ENCODE results near the gene PMAIP1. TPM values are rescaled to one million over a fixed set of nuclear protein-coding genes. Genes with fewer than 3 reads are reported as not detected.

Gene PMAIP1
- total RNA-seq, 2 donors from 2014 or later = 56.6 to 106 TPM

DNA sequence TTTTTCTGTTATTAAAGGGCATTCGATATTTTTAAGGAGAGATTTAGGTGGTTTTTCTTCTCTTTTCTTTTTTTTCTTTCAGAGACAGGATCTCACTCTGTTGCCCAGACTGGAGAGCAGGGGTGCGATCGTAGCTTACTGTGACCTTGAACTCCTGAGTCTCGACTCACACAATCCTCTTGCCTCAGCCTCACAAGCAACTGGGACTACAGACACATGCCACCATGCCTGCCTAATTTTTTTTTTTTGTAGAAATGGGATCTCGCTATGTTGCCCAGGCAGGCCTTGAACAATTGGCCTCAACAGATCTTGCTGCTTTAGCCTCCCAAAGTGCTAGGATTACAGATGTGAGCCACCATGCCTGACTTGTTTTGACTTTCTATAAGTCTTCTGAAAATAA lies 26.3 kb downstream of the PMAIP1 start:
- Histone ChIP-seq H3K9ac (ENCODE audit: extremely low read depth, low read length, poor library complexity, severe bottlenecking) (no peak overlapping the region), H3K4me1 (ENCODE audit: control insufficient read depth, insufficient read depth, low read length) (no peaks in the 10 kb centered on the region), H3K27me3 (ENCODE audit: control insufficient read depth, insufficient read depth, low read length, poor library complexity, severe bottlenecking) (peaks cover 6% of the 10 kb centered on the region), H3K4me3 (ENCODE audit: low read length) (no peak overlapping the region), H3K9me3 (ENCODE audit: control insufficient read depth, low read length) (no peaks in the 10 kb centered on the region), H3K36me3 (ENCODE audit: control insufficient read depth, insufficient read depth, low read length) (no peaks in the 10 kb centered on the region), H3K27ac (ENCODE audit: low read depth, low read length) (no peak overlapping the region)
- Mint-ChIP-seq H3K36me3 (ENCODE audit: low read depth) (no peaks in the 10 kb centered on the region), H3K4me1 (peaks cover 3% of the 10 kb centered on the region), H3K4me3 (no peak overlapping the region), H3K9me3 (no peaks in the 10 kb centered on the region), H3K27me3 (ENCODE audit: insufficient read depth) (no peaks in the 10 kb centered on the region), H3K27ac (no peak overlapping the region)
- 86 to 96% methylated on average over 5 of the region's 5 CpGs for WGBS, 2 experiments (ENCODE audit: insufficient coverage in 1 of 2, insufficient read length in 1 of 2)
- DNase-seq = no peak
- TF ChIP-seq, protein P1, sequence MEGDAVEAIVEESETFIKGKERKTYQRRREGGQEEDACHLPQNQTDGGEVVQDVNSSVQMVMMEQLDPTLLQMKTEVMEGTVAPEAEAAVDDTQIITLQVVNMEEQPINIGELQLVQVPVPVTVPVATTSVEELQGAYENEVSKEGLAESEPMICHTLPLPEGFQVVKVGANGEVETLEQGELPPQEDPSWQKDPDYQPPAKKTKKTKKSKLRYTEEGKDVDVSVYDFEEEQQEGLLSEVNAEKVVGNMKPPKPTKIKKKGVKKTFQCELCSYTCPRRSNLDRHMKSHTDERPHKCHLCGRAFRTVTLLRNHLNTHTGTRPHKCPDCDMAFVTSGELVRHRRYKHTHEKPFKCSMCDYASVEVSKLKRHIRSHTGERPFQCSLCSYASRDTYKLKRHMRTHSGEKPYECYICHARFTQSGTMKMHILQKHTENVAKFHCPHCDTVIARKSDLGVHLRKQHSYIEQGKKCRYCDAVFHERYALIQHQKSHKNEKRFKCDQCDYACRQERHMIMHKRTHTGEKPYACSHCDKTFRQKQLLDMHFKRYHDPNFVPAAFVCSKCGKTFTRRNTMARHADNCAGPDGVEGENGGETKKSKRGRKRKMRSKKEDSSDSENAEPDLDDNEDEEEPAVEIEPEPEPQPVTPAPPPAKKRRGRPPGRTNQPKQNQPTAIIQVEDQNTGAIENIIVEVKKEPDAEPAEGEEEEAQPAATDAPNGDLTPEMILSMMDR (conservative IDR thresholded peaks at IDR 0.05) = no peak

DNA sequence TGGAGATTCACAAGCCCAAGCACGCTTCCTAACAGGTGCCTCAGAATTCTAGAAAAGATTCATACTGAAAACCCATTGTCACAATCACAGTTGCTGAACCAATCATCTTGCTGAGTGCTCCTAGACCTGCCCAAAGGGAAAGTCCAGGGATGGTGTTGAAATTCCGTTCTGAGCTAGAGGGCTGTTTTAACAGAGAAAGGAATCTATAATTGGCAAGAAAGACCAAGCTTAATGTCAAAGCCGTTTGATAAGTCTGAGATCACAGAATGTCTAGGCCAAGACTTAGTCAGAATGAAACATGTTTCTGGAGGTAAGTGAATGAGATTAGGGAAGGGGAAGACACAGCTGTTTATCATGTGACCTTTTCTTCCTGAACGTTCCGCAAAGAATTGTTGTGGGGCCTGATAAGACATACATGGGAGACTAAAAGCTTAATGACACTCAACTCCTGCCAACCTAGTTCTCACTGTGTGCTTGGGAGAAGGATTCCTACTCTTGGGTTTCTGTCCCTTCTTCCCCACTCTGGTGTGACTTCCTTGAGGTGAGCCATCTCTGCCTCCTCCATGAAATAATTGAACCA lies 27.5 kb downstream of the PMAIP1 start:
- Mint-ChIP-seq H3K4me1 (peaks cover 3% of the 10 kb centered on the region), H3K27ac (no peak overlapping the region), H3K9me3 (no peaks in the 10 kb centered on the region), H3K4me3 (no peak overlapping the region), H3K27me3 (ENCODE audit: insufficient read depth) (peaks cover 2% of the 10 kb centered on the region), H3K36me3 (ENCODE audit: low read depth) (no peaks in the 10 kb centered on the region)
- TF ChIP-seq, protein P1 (conservative IDR thresholded peaks at IDR 0.05) = no peak
- no peak for DNase-seq
- Histone ChIP-seq H3K9me3 (ENCODE audit: control insufficient read depth, low read length) (no peaks in the 10 kb centered on the region), H3K4me1 (ENCODE audit: control insufficient read depth, insufficient read depth, low read length) (no peaks in the 10 kb centered on the region), H3K27me3 (ENCODE audit: control insufficient read depth, insufficient read depth, low read length, poor library complexity, severe bottlenecking) (peaks cover 6% of the 10 kb centered on the region), H3K36me3 (ENCODE audit: control insufficient read depth, insufficient read depth, low read length) (no peaks in the 10 kb centered on the region), H3K9ac (ENCODE audit: extremely low read depth, low read length, poor library complexity, severe bottlenecking) (no peak overlapping the region), H3K27ac (ENCODE audit: low read depth, low read length) (no peak overlapping the region), H3K4me3 (ENCODE audit: low read length) (no peak overlapping the region)
- 89 to 90% methylated on average over 3 to 5 of the region's 5 CpGs for WGBS, 2 experiments (ENCODE audit: insufficient coverage in 1 of 2, insufficient read length in 1 of 2)

DNA sequence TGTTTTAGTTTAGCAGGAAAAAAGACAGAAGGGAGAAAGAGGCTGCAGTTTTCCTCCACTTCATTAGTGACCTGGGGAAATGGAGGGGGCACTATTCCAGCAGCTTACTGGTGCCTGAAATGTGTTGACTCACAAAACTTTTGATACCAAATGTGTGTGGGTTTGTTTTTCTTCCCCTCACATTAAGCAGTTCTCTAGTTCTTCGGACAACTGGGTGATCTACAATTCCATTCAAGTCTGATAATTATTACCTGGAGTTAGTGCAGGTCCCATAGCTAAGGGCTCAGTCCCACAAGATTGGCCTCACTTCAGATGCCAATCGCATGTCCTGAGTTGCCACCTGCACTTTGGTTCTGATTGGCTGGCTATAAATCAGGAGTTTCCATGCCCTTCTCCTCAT lies 28.4 kb downstream of the PMAIP1 start:
- no peak overlapping the region for H3K27ac Mint-ChIP-seq
- WGBS, 2 experiments (ENCODE audit: insufficient coverage in 1 of 2, insufficient read length in 1 of 2) = 94 to 95% methylated on average over 2 of the region's 2 CpGs
- no peaks in the 10 kb centered on the region for H3K36me3 Mint-ChIP-seq (ENCODE audit: low read depth)
- no peak for DNase-seq
- H3K4me1 Mint-ChIP-seq = peaks cover 3% of the 10 kb centered on the region
- no peaks in the 10 kb centered on the region for H3K36me3 ChIP-seq (ENCODE audit: control insufficient read depth, insufficient read depth, low read length)
- H3K4me1 ChIP-seq (ENCODE audit: control insufficient read depth, insufficient read depth, low read length) = no peaks in the 10 kb centered on the region
- no peak overlapping the region for H3K27ac ChIP-seq (ENCODE audit: low read depth, low read length)
- TF ChIP-seq, protein P1 (conservative IDR thresholded peaks at IDR 0.05) = no peak
- no peaks in the 10 kb centered on the region for H3K9me3 ChIP-seq (ENCODE audit: control insufficient read depth, low read length)
- no peak overlapping the region for H3K4me3 Mint-ChIP-seq
- no peak overlapping the region for H3K4me3 ChIP-seq (ENCODE audit: low read length)
- H3K27me3 Mint-ChIP-seq (ENCODE audit: insufficient read depth) = peaks cover 3% of the 10 kb centered on the region
- H3K27me3 ChIP-seq (ENCODE audit: control insufficient read depth, insufficient read depth, low read length, poor library complexity, severe bottlenecking) = peaks cover 6% of the 10 kb centered on the region
- H3K9me3 Mint-ChIP-seq = no peaks in the 10 kb centered on the region
- H3K9ac ChIP-seq (ENCODE audit: extremely low read depth, low read length, poor library complexity, severe bottlenecking) = no peak overlapping the region

Measured in endodermal cell (in vitro differentiated cells).